Measurements from ENCODE around the gene IMPDH1.

Gene IMPDH1

DNA sequence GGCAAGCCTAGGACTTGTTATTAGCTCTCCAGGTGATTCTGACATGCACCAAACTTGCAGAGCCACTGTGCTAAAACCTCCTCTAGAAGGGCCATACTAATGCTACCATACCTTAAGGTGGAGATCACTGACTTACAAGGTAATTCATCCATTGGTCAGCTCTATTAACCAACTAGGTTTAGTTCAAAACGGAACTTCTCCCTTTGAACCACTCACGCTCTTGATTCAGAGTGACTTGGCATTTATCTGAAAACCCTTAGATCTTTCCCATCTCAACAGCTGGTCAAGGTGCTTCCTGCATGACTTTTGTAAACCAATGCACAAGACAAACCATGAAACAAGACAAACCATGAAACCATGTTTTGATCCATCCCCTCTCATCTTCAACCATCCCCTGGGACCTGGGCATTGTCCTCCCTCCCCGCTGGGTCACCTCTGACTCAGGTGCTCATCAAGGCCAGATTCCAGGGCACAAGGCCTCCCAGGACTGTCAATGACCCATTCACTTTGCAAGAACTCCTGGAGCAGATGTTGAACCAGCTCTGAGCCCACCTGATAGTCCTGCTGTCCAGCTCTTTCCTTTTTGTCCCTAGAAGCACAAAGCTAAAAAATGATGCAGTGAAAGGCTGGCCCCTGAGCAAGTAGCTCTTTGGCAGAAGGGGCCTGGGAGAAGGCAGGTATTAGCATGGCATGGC lies 18.8 kb downstream of the IMPDH1 start:
- Histone ChIP-seq H3K27me3 (ENCODE audit: control insufficient read depth, insufficient read depth, low read length) (peaks cover 7% of the 10 kb centered on the region), H3K9me3 (ENCODE audit: control insufficient read depth, low read depth, low read length) (no peaks in the 10 kb centered on the region), H3K27ac (ENCODE audit: low read length) (no peak overlapping the region), H3K4me3 (ENCODE audit: low read length) (no peak overlapping the region), H3K9ac (ENCODE audit: low read length) (no peak overlapping the region), H3K36me3 (ENCODE audit: control insufficient read depth, low read depth, low read length) (no peaks in the 10 kb centered on the region), H3K4me1 (ENCODE audit: control insufficient read depth, low read depth, low read length) (peaks cover 10% of the 10 kb centered on the region)

DNA sequence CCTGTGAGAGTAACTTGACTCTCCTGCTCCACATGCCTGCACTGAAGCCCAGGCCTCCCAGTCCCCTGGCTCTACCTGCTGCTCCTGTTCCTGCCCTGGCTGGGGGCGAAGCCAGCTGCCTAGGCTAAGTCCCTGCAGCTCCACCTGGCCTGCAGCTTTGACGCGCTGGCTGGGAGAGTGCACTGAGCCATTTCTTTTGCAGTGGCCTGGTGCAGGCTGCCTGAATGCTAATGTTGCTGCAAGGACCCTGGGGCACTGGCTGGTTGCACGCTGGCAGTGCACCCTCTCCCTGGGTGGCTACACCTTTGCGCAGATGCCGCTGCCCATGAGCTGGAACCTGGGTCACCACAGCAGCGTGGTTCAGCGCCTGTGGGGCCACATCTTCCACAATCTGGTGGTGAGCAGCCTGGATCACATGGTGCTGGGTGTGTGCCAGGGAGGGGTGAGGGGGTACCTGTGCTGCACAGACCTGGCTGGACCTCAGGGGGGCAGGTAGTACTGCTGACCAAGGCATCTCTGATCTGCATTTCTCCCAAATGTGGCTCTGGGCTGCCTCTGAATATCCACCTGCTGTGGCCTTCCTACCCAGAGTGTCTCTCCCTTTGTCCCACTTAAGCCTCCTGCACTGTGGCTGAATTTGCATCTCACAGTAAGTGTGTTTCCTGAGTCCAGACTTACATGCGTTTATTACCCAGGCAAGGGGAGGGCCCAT lies 20.0 kb downstream of the IMPDH1 start:
- Histone ChIP-seq H3K9ac (ENCODE audit: low read length) (no peak overlapping the region), H3K36me3 (ENCODE audit: control insufficient read depth, low read depth, low read length) (no peaks in the 10 kb centered on the region), H3K27me3 (ENCODE audit: control insufficient read depth, insufficient read depth, low read length) (peaks cover 7% of the 10 kb centered on the region), H3K9me3 (ENCODE audit: control insufficient read depth, low read depth, low read length) (no peaks in the 10 kb centered on the region), H3K27ac (ENCODE audit: low read length) (no peak overlapping the region), H3K4me3 (ENCODE audit: low read length) (no peak overlapping the region), H3K4me1 (ENCODE audit: control insufficient read depth, low read depth, low read length) (peaks cover 10% of the 10 kb centered on the region)

GRCh38 chr7:128389085-128389617 lies 20.6 kb downstream of the IMPDH1 start:
- no peak overlapping the region for H3K4me3 ChIP-seq (ENCODE audit: low read length)
- H3K9ac ChIP-seq (ENCODE audit: low read length): no peak overlapping the region
- H3K9me3 ChIP-seq (ENCODE audit: control insufficient read depth, low read depth, low read length): no peaks in the 10 kb centered on the region
- no peak overlapping the region for H3K27ac ChIP-seq (ENCODE audit: low read length)
- peaks cover 7% of the 10 kb centered on the region for H3K27me3 ChIP-seq (ENCODE audit: control insufficient read depth, insufficient read depth, low read length)
- peaks cover 10% of the 10 kb centered on the region for H3K4me1 ChIP-seq (ENCODE audit: control insufficient read depth, low read depth, low read length)
- H3K36me3 ChIP-seq (ENCODE audit: control insufficient read depth, low read depth, low read length): no peaks in the 10 kb centered on the region

DNA sequence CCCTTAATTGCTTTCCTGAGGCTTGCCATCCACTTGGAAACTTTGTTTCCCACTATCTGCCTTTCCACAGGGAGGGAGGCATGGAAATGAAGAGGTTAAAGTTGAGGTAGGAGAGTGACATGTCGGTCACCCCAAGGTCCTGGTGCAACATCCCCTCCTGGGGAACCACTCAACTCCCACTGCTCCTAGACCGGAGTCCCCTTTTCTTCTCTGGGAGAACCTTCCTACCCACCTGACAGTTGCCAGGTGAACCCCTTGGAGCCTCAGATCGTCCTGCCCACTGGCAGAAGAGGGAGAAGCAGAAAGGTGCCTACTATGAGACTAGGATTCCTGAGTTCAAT lies 21.7 kb downstream of the IMPDH1 start:
- Histone ChIP-seq H3K36me3 (ENCODE audit: control insufficient read depth, low read depth, low read length) (no peaks in the 10 kb centered on the region), H3K27ac (ENCODE audit: low read length) (no peak overlapping the region), H3K4me1 (ENCODE audit: control insufficient read depth, low read depth, low read length) (peaks cover 10% of the 10 kb centered on the region), H3K27me3 (ENCODE audit: control insufficient read depth, insufficient read depth, low read length) (peaks cover 7% of the 10 kb centered on the region), H3K9me3 (ENCODE audit: control insufficient read depth, low read depth, low read length) (no peaks in the 10 kb centered on the region), H3K9ac (ENCODE audit: low read length) (no peak overlapping the region), H3K4me3 (ENCODE audit: low read length) (no peak overlapping the region)

GRCh38 chr7:128387216-128388144 lies 22.3 kb downstream of the IMPDH1 start:
- Histone ChIP-seq H3K4me3 (ENCODE audit: low read length) (no peak overlapping the region), H3K9ac (ENCODE audit: low read length) (no peak overlapping the region), H3K36me3 (ENCODE audit: control insufficient read depth, low read depth, low read length) (no peaks in the 10 kb centered on the region), H3K9me3 (ENCODE audit: control insufficient read depth, low read depth, low read length) (no peaks in the 10 kb centered on the region), H3K4me1 (ENCODE audit: control insufficient read depth, low read depth, low read length) (peaks cover 13% of the 10 kb centered on the region), H3K27me3 (ENCODE audit: control insufficient read depth, insufficient read depth, low read length) (peaks cover 7% of the 10 kb centered on the region), H3K27ac (ENCODE audit: low read length) (no peak overlapping the region)

- Histone ChIP-seq H3K36me3 (ENCODE audit: control insufficient read depth, low read depth, low read length) (no peaks in the 10 kb centered on the region), H3K4me3 (ENCODE audit: low read length) (no peak overlapping the region), H3K27me3 (ENCODE audit: control insufficient read depth, insufficient read depth, low read length) (peaks cover 7% of the 10 kb centered on the region), H3K9ac (ENCODE audit: low read length) (no peak overlapping the region), H3K27ac (ENCODE audit: low read length) (no peak overlapping the region), H3K4me1 (ENCODE audit: control insufficient read depth, low read depth, low read length) (peaks cover 13% of the 10 kb centered on the region), H3K9me3 (ENCODE audit: control insufficient read depth, low read depth, low read length) (no peaks in the 10 kb centered on the region)
These were observed 23.5 kb downstream of the IMPDH1 start for GRCh38 chr7:128385988-128386925.

GRCh38 chr7:128384726-128385125 lies 25.1 kb downstream of the IMPDH1 start:
- H3K4me1 ChIP-seq (ENCODE audit: control insufficient read depth, low read depth, low read length): peaks cover 13% of the 10 kb centered on the region

DNA sequence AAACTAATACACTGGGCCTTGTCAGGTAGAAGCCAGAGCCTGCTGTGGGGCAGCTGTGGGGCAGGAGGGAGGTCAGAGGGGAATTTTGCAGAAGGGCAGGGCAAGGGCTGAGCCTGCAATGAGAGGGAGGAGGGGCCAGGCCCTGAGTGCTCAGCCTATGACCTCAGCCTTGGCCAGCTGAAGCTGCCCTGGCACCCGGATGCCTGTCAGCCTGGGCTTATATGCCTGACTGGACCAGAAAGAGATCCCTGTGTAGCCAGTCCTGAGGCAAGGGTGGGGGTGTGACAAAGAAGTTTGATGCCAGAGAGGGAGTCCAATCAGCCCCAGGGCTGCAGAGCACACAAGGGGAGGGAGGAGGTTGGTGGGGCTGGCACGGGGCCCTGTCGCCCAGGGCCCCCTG lies 26.0 kb downstream of the IMPDH1 start:
- Histone ChIP-seq H3K36me3 (ENCODE audit: control insufficient read depth, low read depth, low read length) (no peaks in the 10 kb centered on the region), H3K9me3 (ENCODE audit: control insufficient read depth, low read depth, low read length) (no peaks in the 10 kb centered on the region), H3K4me3 (ENCODE audit: low read length) (no peak overlapping the region), H3K4me1 (ENCODE audit: control insufficient read depth, low read depth, low read length) (peaks cover 7% of the 10 kb centered on the region), H3K27me3 (ENCODE audit: control insufficient read depth, insufficient read depth, low read length) (peaks cover 7% of the 10 kb centered on the region), H3K9ac (ENCODE audit: low read length) (no peak overlapping the region), H3K27ac (ENCODE audit: low read length) (no peak overlapping the region)

More at GRCh38 chr7:128384726-128385125, 25.1 kb downstream of the IMPDH1 start:
- peaks cover 7% of the 10 kb centered on the region for H3K27me3 ChIP-seq (ENCODE audit: control insufficient read depth, insufficient read depth, low read length)
- H3K4me3 ChIP-seq (ENCODE audit: low read length): no peak overlapping the region
- no peaks in the 10 kb centered on the region for H3K36me3 ChIP-seq (ENCODE audit: control insufficient read depth, low read depth, low read length)
- H3K27ac ChIP-seq (ENCODE audit: low read length): no peak overlapping the region
- no peaks in the 10 kb centered on the region for H3K9me3 ChIP-seq (ENCODE audit: control insufficient read depth, low read depth, low read length)
- no peak overlapping the region for H3K9ac ChIP-seq (ENCODE audit: low read length)

GRCh38 chr7:128381161-128381821 lies 28.5 kb downstream of the IMPDH1 start:
- Histone ChIP-seq H3K36me3 (ENCODE audit: control insufficient read depth, low read depth, low read length) (no peaks in the 10 kb centered on the region), H3K9ac (ENCODE audit: low read length) (no peak overlapping the region), H3K4me3 (ENCODE audit: low read length) (no peak overlapping the region), H3K4me1 (ENCODE audit: control insufficient read depth, low read depth, low read length) (peaks cover 3% of the 10 kb centered on the region), H3K27me3 (ENCODE audit: control insufficient read depth, insufficient read depth, low read length) (no peaks in the 10 kb centered on the region), H3K27ac (ENCODE audit: low read length) (no peak overlapping the region), H3K9me3 (ENCODE audit: control insufficient read depth, low read depth, low read length) (no peaks in the 10 kb centered on the region)

GRCh38 chr7:128380483-128381106 lies 29.2 kb downstream of the IMPDH1 start:
- no peaks in the 10 kb centered on the region for H3K9me3 ChIP-seq (ENCODE audit: control insufficient read depth, low read depth, low read length)
- no peaks in the 10 kb centered on the region for H3K27me3 ChIP-seq (ENCODE audit: control insufficient read depth, insufficient read depth, low read length)
- H3K4me1 ChIP-seq (ENCODE audit: control insufficient read depth, low read depth, low read length): peaks cover 3% of the 10 kb centered on the region
- no peak overlapping the region for H3K27ac ChIP-seq (ENCODE audit: low read length)
- no peak overlapping the region for H3K9ac ChIP-seq (ENCODE audit: low read length)
- H3K36me3 ChIP-seq (ENCODE audit: control insufficient read depth, low read depth, low read length): no peaks in the 10 kb centered on the region
- no peak overlapping the region for H3K4me3 ChIP-seq (ENCODE audit: low read length)

Data from iPS-18a (cell line).